GM10266 (cell line): ENCODE data around the gene RIPOR3.

ENCODE experiments used
- DNase-seq: peaks from one replicate; pipeline ENCODE4 v3.0.0; 2012; ENCODE audit errors: extremely low spot score
- TF ChIP-seq, protein P1 (sequence below): IDR thresholded peaks from 2 replicates; pipeline ENCODE4 v1.5.1; 2012; ENCODE audit warnings: mild to moderate bottlenecking, low read depth; ENCODE audit not compliant: control insufficient read depth, insufficient read depth; ENCODE audit errors: missing control alignments

The RIPOR3 gene

GRCh38 chr20:50598074-50598473 is 93.3 kb downstream of the RIPOR3 start:
- no peak for DNase-seq
- TF ChIP-seq, protein P1, sequence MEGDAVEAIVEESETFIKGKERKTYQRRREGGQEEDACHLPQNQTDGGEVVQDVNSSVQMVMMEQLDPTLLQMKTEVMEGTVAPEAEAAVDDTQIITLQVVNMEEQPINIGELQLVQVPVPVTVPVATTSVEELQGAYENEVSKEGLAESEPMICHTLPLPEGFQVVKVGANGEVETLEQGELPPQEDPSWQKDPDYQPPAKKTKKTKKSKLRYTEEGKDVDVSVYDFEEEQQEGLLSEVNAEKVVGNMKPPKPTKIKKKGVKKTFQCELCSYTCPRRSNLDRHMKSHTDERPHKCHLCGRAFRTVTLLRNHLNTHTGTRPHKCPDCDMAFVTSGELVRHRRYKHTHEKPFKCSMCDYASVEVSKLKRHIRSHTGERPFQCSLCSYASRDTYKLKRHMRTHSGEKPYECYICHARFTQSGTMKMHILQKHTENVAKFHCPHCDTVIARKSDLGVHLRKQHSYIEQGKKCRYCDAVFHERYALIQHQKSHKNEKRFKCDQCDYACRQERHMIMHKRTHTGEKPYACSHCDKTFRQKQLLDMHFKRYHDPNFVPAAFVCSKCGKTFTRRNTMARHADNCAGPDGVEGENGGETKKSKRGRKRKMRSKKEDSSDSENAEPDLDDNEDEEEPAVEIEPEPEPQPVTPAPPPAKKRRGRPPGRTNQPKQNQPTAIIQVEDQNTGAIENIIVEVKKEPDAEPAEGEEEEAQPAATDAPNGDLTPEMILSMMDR = no peak

DNA sequence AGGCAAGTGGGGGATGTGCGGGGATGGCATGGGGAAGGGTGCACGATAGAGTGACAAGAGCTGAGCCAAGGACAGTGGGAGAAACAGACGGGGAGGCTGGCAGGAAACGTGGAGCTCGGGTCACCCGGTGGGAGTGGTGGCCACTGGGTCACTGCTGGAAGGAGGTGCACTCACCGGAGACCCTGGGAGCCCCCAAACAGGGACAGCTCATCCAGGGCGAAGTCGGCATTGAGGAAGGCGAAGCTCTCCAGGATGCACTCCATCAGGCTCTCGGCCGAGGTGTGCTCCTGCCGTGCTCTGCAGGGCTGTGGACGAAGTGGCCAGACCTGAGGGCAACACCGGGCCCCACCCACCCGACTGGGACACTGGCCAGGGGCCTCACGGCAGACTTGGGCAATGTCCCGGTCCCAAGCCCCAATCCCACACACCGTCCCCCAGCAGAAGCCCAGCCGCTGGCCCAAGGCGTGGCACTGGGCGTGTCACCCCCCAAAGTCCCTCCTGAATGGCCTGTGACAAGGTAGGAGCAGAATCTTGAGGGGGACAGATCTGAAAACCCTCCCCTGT is 93.9 kb downstream of the RIPOR3 start:
- no peak for DNase-seq
- TF ChIP-seq, protein P1 = no peak

DNA sequence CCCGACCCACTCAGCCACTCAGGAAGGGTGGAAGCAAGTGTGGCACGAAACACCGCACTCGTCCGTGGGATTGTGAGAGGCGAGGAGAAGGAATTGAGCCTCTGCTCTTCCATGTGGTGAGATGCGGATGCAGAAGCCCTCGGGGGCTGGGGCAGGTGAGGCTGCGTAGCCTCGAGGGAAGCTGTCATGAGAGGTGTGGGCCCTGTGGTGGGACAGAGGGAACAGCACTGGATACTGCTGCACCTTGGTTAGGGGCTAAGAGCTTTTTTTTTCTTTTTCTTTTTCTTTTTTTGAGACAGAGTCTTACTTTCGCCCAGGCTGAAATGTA is 94.7 kb downstream of the RIPOR3 start:
- no peak for DNase-seq
- TF ChIP-seq, protein P1 = no peak

GRCh38 chr20:50595988-50596693 is 95.2 kb downstream of the RIPOR3 start:
- TF ChIP-seq, protein P1 = no peak
- DNase-seq = no peak

- DNase-seq = no peak
- TF ChIP-seq, protein P1 = no peak
Observed at GRCh38 chr20:50595433-50595895, 95.9 kb downstream of the RIPOR3 start.

- DNase-seq = no peak
- TF ChIP-seq, protein P1 = no peak
Observed at GRCh38 chr20:50594591-50595432, 96.5 kb downstream of the RIPOR3 start.
